Stimulated activated CD8-positive, alpha-beta memory T cell treated with anti-CD3 and anti-CD28 coated beads, Interleukin-7, amount 100 ng/mL, for 4 hours (primary cell): Measurements from ENCODE around the gene IRF3.
"Not testable (repeated sequence)": the region's sequence is repeated elsewhere in the genome, so short reads cannot be mapped to it uniquely, and the experiment has no call there.

Experiments used
- DNase-seq, 2 donors: peaks; one replicate each; pipeline ENCODE4 v3.0.0-alpha.2; 2020; ENCODE audit warnings: low read depth in 2 of 2

Gene IRF3

GRCh38 chr19:49617860-49618259 lies 47.8 kb downstream of the IRF3 start:
- DNase-seq, result not testable (repeated sequence)

GRCh38 chr19:49616945-49617344 lies 48.7 kb downstream of the IRF3 start:
- DNase-seq, result no peak

GRCh38 chr19:49616532-49616931 lies 49.1 kb downstream of the IRF3 start:
- DNase-seq, result no peak

GRCh38 chr19:49615861-49616260 lies 49.8 kb downstream of the IRF3 start:
- DNase-seq, result no peak

- no peak for DNase-seq
Measured at GRCh38 chr19:49614096-49614833, 51.4 kb downstream of the IRF3 start.

GRCh38 chr19:49613374-49613773 lies 52.3 kb downstream of the IRF3 start:
- no peak for DNase-seq
